ENCODE results near the gene LIG4. TPM values are rescaled to one million over a fixed set of nuclear protein-coding genes. Genes with fewer than 3 reads are reported as not detected.

Gene LIG4
- total RNA-seq, 1 donor from 2014 or later, result 8.9 TPM

DNA sequence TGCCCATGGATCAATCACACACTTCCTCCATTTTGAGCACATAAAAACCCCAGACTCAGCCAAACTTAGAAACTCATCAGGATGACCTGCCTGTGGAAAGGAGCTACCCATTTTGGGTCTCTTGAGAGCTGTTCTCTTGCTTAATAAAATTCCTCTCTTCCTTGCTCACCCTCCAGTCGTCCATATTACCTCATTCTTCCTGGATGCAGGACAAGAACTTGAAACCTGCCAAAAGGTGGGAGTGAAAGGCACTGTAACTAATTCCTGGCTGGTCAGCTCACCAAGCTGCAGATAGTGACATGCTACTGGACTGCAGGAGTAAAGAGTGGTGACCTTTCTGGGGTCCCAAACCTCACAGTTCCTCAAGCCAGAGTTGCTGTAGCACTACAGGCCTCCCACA, 20.2 kb downstream of the LIG4 start:
- intact Hi-C loops (cut with micrococcal nuclease), result no loop called here

GRCh38 chr13:108194435-108194936, 20.9 kb downstream of the LIG4 start:
- intact Hi-C loops (cut with micrococcal nuclease), result no loop called here

GRCh38 chr13:108193806-108194205, 21.5 kb downstream of the LIG4 start:
- intact Hi-C loops (cut with micrococcal nuclease), result no loop called here

GRCh38 chr13:108190897-108191296, 24.4 kb downstream of the LIG4 start:
- intact Hi-C loops (cut with micrococcal nuclease), result no loop called here

DNA sequence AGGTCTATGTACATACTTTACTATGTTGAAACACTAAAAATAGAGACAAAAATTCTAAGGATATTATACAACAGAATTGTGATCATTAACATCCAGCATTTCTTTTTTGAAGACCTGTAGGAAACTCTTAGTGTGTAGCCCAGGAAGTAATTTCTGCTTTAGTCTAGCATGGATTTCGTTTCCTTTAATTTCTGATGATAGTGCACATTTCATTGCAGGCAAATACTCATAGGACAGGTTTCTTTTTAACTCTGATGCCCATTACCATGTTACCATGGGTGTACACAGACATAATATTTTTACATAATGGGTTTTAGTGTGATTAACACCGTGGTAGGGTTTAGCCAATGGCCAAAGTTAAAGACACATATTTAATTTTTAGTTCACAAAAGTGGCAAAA, 27.1 kb downstream of the LIG4 start:
- intact Hi-C loops (cut with micrococcal nuclease), result no loop called here

GRCh38 chr13:108185223-108185622, 30.1 kb downstream of the LIG4 start:
- intact Hi-C loops (cut with micrococcal nuclease), result no loop called here

GRCh38 chr13:108182652-108183051, 32.7 kb downstream of the LIG4 start:
- intact Hi-C loops (cut with micrococcal nuclease), result no loop called here

GRCh38 chr13:108178078-108178477, 37.3 kb downstream of the LIG4 start:
- intact Hi-C loops (cut with micrococcal nuclease), result loop anchor here (5.0 to 10.0 kb wide), 2 partner anchors 39 to 717 kb away; partner anchors contain the start of genes ABHD13 and LIG4

DNA sequence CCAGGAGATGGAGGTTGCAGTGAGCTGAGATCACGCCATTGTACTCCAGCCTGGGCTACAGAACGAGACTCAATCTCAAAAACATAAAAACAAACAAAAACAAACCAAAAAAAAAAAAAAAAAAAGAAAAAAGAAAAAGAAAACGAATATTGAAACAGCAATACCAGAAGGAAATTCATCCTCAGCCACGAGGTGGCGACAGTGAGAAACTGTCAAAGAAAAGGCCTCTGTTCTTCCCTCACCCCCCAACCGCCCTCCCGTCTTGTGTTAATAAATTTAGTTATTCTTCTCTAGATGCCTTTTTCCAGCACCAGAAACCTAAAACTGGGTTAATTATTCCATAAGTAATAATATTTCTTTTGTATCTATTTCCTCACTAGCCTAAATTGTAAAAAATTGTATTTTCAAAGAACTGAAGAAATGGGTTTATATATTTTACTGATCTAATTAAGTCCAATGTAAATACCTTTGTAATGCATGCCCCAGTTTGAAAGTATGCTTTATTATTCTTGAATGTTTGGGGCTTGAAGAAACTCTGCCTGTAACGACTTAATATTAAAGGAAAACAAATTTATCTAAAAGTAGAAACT, 38.6 kb downstream of the LIG4 start:
- intact Hi-C loops (cut with micrococcal nuclease), result loop anchor here (5.0 to 10.0 kb wide), 2 partner anchors 41 to 718 kb away; partner anchors contain the start of genes ABHD13 and LIG4

GRCh38 chr13:108168929-108169328, 46.4 kb downstream of the LIG4 start:
- intact Hi-C loops (cut with micrococcal nuclease), result no loop called here

- intact Hi-C loops (cut with micrococcal nuclease), result no loop called here
Measured at GRCh38 chr13:108166078-108166477, 49.3 kb downstream of the LIG4 start.

DNA sequence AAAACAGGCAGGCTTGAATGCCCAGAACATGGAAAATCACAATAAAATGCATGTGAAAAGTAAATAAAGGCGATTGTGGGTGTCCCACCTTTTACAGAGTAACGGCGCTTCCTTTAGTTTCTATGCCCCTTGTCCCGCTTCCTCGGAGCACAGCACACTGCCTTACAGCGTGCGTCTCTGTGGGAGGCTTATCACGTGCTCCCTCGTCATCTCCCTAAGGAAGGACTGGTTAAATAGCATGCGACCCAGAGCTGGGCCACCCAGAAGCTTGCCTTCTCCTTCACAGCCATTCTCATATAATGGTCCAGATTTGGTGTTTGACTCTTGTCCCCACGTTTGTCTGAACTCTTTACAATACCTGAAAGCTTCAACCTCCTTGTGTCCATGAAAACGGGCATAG, 56.6 kb downstream of the LIG4 start:
- intact Hi-C loops (cut with micrococcal nuclease), result no loop called here

Other genes starting within 250 kb of the LIG4 start
- gene ABHD13, start 2.9 kb upstream of the LIG4 start, total RNA-seq, result 7.8 and 8.1 TPM in 2 replicates
- 4.7 and 5.9 TPM in 2 replicates for gene TNFSF13B, start 54.2 kb upstream of the LIG4 start, total RNA-seq